ENCODE data around the gene PPCDC. TPM values are rescaled to one million over a fixed set of nuclear protein-coding genes. Genes with fewer than 3 reads are reported as not detected.
A peak's percentile ranks its signal among the peaks of the same experiment; 100 is the strongest.

The PPCDC gene
- total and polyA plus RNA-seq, 10 of the 15 experiments (the other 5 are each of a cell fraction or from before 2014, with no cell fraction given) = 32.5 to 135 (median 55.0) TPM

GRCh38 chr15:75061272-75061671, 37.9 kb downstream of the PPCDC start (continued):
- TF ChIP-seq CTCF (IDR thresholded peaks at IDR 0.05 in 2 of 3, conservative IDR thresholded peaks at IDR 0.05 in 1 of 3; ENCODE audit: control insufficient read depth in 2 of 3, extremely low read depth in 1 of 3, insufficient read depth in 1 of 3, low read depth in 3 of 3, low read length in 3 of 3) (no peak), STAT1 (conservative IDR thresholded peaks at IDR 0.05) (no peak), ETV6 (conservative IDR thresholded peaks at IDR 0.05 in 1 of 2, IDR thresholded peaks at IDR 0.05 in 1 of 2; ENCODE audit: borderline replicate concordance in 1 of 2, low read depth in 1 of 2) (no peak), USF2 (IDR thresholded peaks at IDR 0.05; ENCODE audit: borderline replicate concordance, low read depth, low read length) (no peak), MTA3 (IDR thresholded peaks at IDR 0.05; ENCODE audit: borderline replicate concordance, low read length) (no peak; the same call in 1 of the 2 replicates), MEF2B (IDR thresholded peaks at IDR 0.05; ENCODE audit: partially characterized antibody, poor library complexity, severe bottlenecking) (peak; percentile 56), E2F4 (IDR thresholded peaks at IDR 0.05; ENCODE audit: low read depth, low read length) (no peak), MAX (IDR thresholded peaks at IDR 0.05; ENCODE audit: low read depth, low read length) (no peak), ZSCAN29 (IDR thresholded peaks at IDR 0.05) (no peak), FOS (IDR thresholded peaks at IDR 0.05; ENCODE audit: borderline replicate concordance, extremely low read depth, insufficient read length) (no peak), RCOR1 (conservative IDR thresholded peaks at IDR 0.05; ENCODE audit: low read depth, low read length) (no peak), BRCA1 (IDR thresholded peaks at IDR 0.05; ENCODE audit: low read depth, low read length) (no peak), TCF3 (IDR thresholded peaks at IDR 0.05; ENCODE audit: borderline replicate concordance, insufficient read depth, low read depth, low read length) (no peak), CBFB (IDR thresholded peaks at IDR 0.05; ENCODE audit: low read depth) (peak; percentile 86), SIN3A (IDR thresholded peaks at IDR 0.05; ENCODE audit: low read depth, low read length) (no peak), ZNF384 (IDR thresholded peaks at IDR 0.05; ENCODE audit: borderline replicate concordance, low read depth, low read length) (no peak), HSF1 (IDR thresholded peaks at IDR 0.05; ENCODE audit: low read depth, low read length) (no peak), CREB1 (IDR thresholded peaks at IDR 0.05; ENCODE audit: low read depth) (peak; percentile 35; the same call in 1 of the 2 replicates), TAF1 (IDR thresholded peaks at IDR 0.05; ENCODE audit: borderline replicate concordance, low read depth, low read length) (no peak), IRF3 (IDR thresholded peaks at IDR 0.05) (no peak), EED (IDR thresholded peaks at IDR 0.05; ENCODE audit: low read depth) (peak; percentile 76), STAT3 (IDR thresholded peaks at IDR 0.05; ENCODE audit: low read depth, low read length) (no peak), KLF5 (IDR thresholded peaks at IDR 0.05; ENCODE audit: partially characterized antibody) (no peak), NFIC (IDR thresholded peaks at IDR 0.05; ENCODE audit: low read depth, low read length) (0 out of 2 replicates have a peak, but pooled peaks have one; percentile 37)

Data from GM12878 (cell line).